ENCODE data around the gene LSM14A. TPM values are rescaled to one million over a fixed set of nuclear protein-coding genes. Genes with fewer than 3 reads are reported as not detected.

LSM14A gene
- total RNA-seq, 1 donor from 2014 or later = 107 TPM

- peak overlapping the region; percentile 28 to 91 for H3K4me3 ChIP-seq
- no peak overlapping the region for H3K27ac ChIP-seq
- TF ChIP-seq CTCF (IDR thresholded peaks at IDR 0.05) = no peak
- intact Hi-C loops (cut with DNase I) = loop anchor here (10.0 kb wide), 1 partner anchor 308 kb away; the partner anchor contains the start of gene WTIP
- no peaks in the 10 kb centered on the region for H3K9me3 ChIP-seq
- peaks cover 0 to 4% of the 10 kb centered on the region in 2 donors for H3K36me3 ChIP-seq
- H3K4me1 ChIP-seq = peaks cover 15 to 66% of the 10 kb centered on the region in 2 donors
- no peaks in the 10 kb centered on the region for H3K27me3 ChIP-seq
- DNase-seq (ENCODE audit: low spot score in 2 of 2) = no peak
Measured at GRCh38 chr19:34176581-34176980, 4.3 kb downstream of the LSM14A start.

- Histone ChIP-seq H3K9me3 (no peaks in the 10 kb centered on the region), H3K36me3 (peaks cover 0 to 4% of the 10 kb centered on the region in 2 donors), H3K4me1 (peaks cover 15 to 71% of the 10 kb centered on the region in 2 donors), H3K4me3 (peak overlapping the region in 1 of 2 donors; percentile 91), H3K27me3 (no peaks in the 10 kb centered on the region), H3K27ac (no peak overlapping the region)
- TF ChIP-seq CTCF (IDR thresholded peaks at IDR 0.05) = no peak
- DNase-seq (ENCODE audit: low spot score in 2 of 2) = no peak
- intact Hi-C loops (cut with DNase I) = loop anchor here (10.0 kb wide), 1 partner anchor 307 kb away; the partner anchor contains the start of gene WTIP
Measured at GRCh38 chr19:34178274-34178610, 5.9 kb downstream of the LSM14A start.

GRCh38 chr19:34179066-34179465 is 6.8 kb downstream of the LSM14A start:
- Histone ChIP-seq H3K27ac (no peak overlapping the region), H3K4me1 (peaks cover 15 to 68% of the 10 kb centered on the region in 2 donors), H3K9me3 (no peaks in the 10 kb centered on the region), H3K4me3 (peak overlapping the region in 1 of 2 donors; percentile 91), H3K27me3 (no peaks in the 10 kb centered on the region), H3K36me3 (peaks cover 0 to 4% of the 10 kb centered on the region in 2 donors)
- intact Hi-C loops (cut with DNase I) = loop anchor here (10.0 kb wide), 1 partner anchor 306 kb away; the partner anchor contains the start of gene WTIP
- DNase-seq (ENCODE audit: low spot score in 2 of 2) = no peak
- no peak for TF ChIP-seq CTCF (IDR thresholded peaks at IDR 0.05)

GRCh38 chr19:34180273-34180672 is 8.0 kb downstream of the LSM14A start:
- intact Hi-C loops (cut with DNase I) = no loop called here
- Histone ChIP-seq H3K4me1 (peaks cover 19 to 63% of the 10 kb centered on the region in 2 donors), H3K36me3 (peaks cover 0 to 4% of the 10 kb centered on the region in 2 donors), H3K4me3 (no peak overlapping the region), H3K27me3 (no peaks in the 10 kb centered on the region), H3K9me3 (no peaks in the 10 kb centered on the region), H3K27ac (peak overlapping the region in 1 of 2 donors; percentile 18)
- TF ChIP-seq CTCF (IDR thresholded peaks at IDR 0.05) = no peak
- no peak for DNase-seq (ENCODE audit: low spot score in 2 of 2)

GRCh38 chr19:34180709-34181108 is 8.4 kb downstream of the LSM14A start:
- intact Hi-C loops (cut with DNase I) = no loop called here
- peaks cover 20 to 63% of the 10 kb centered on the region in 2 donors for H3K4me1 ChIP-seq
- H3K9me3 ChIP-seq = no peaks in the 10 kb centered on the region
- TF ChIP-seq CTCF (IDR thresholded peaks at IDR 0.05) = no peak
- no peaks in the 10 kb centered on the region for H3K27me3 ChIP-seq
- H3K27ac ChIP-seq = no peak overlapping the region
- peaks cover 0 to 4% of the 10 kb centered on the region in 2 donors for H3K36me3 ChIP-seq
- H3K4me3 ChIP-seq = no peak overlapping the region
- no peak for DNase-seq (ENCODE audit: low spot score in 2 of 2)

Data from ascending aorta (tissue), 2 donors.